RWPE2 (cell line): ENCODE results near the gene MGMT.

Experiments used
- ATAC-seq: fragments of 200-7000 bp; cut with Tn5 transposase; 3 replicates; pipeline ENCODE4 v1.9.1; 2021; ENCODE audit warnings: low read depth
- DNase-seq: peaks from one replicate; pipeline ENCODE4 v3.0.0-alpha.2; 2020; ENCODE audit warnings: low spot score
- H3K27ac ChIP-seq: fragments of 450-650 bp; 2 replicates; pipeline ENCODE4 v1.5.1; 2017; ENCODE audit warnings: mild to moderate bottlenecking; ENCODE audit not compliant: poor library complexity, severe bottlenecking
- H3K27me3 ChIP-seq: fragments of 250-450 bp; sonication (Bioruptor Pico); 2 replicates; pipeline ENCODE4 v1.5.1; 2021; ENCODE audit warnings: mild to moderate bottlenecking, moderate library complexity; ENCODE audit not compliant: insufficient read depth, poor library complexity, severe bottlenecking
- H3K36me3 ChIP-seq: fragments of 250-450 bp; sonication (Bioruptor Pico); 2 replicates; pipeline ENCODE4 v1.5.1; 2020; ENCODE audit warnings: low read depth, mild to moderate bottlenecking, moderate library complexity
- H3K4me1 ChIP-seq: fragments of 250-450 bp; sonication (Bioruptor Pico); 2 replicates; pipeline ENCODE4 v1.5.1; 2021; ENCODE audit warnings: mild to moderate bottlenecking, moderate library complexity; ENCODE audit not compliant: insufficient read depth, poor library complexity, severe bottlenecking
- H3K4me3 ChIP-seq: fragments of 250-450 bp; sonication (Bioruptor Pico); 2 replicates; pipeline ENCODE4 v1.5.1; 2021; ENCODE audit warnings: mild to moderate bottlenecking, moderate library complexity; ENCODE audit not compliant: severe bottlenecking
- H3K9me3 ChIP-seq: fragments of 250-450 bp; sonication (Bioruptor Pico); 2 replicates; pipeline ENCODE4 v1.5.1; 2021; ENCODE audit warnings: mild to moderate bottlenecking, moderate library complexity; ENCODE audit not compliant: severe bottlenecking
- TF ChIP-seq, protein P1 (sequence below): fragments of 450-650 bp; IDR thresholded peaks from one replicate; pipeline ENCODE4 v1.5.1; 2017; ENCODE audit warnings: mild to moderate bottlenecking, moderate library complexity; ENCODE audit not compliant: poor library complexity, severe bottlenecking

The MGMT gene

DNA sequence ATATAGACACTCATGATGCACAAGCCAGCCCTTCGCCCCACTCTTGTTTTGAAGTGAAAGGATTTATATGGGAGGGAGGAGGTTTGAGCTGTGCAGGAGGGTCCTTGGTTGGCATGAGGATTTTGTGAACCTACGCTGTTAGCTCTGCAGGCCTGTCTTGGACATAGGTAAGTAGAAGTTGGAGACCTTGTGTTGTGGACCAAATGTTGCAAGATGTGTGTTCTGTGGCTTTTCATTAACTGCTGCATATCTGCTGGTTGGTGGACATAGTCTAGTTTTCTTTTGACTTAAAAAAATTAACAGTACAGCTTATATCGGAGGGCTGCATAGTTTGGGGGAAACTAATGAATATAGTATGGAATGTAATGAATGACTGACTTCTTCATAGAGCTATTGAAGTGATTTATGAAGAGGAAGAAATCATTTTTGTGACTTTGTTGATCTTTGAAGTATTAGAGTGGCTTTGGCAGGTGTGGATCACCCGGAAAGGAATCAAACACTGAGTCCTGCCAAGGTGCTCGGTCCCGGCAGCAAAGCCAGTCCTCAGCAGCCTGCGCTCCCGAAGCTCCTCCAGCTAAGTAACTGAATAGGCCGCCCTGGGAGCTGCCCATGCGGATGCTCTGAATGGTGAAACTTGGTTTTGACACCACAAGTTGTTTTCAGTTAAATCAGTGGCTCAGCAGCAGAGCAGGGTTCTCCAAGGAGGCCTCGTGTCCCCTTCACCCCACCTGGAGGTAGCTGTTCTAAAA, 3.2 kb downstream of the MGMT start:
- no peak for ATAC-seq

DNA sequence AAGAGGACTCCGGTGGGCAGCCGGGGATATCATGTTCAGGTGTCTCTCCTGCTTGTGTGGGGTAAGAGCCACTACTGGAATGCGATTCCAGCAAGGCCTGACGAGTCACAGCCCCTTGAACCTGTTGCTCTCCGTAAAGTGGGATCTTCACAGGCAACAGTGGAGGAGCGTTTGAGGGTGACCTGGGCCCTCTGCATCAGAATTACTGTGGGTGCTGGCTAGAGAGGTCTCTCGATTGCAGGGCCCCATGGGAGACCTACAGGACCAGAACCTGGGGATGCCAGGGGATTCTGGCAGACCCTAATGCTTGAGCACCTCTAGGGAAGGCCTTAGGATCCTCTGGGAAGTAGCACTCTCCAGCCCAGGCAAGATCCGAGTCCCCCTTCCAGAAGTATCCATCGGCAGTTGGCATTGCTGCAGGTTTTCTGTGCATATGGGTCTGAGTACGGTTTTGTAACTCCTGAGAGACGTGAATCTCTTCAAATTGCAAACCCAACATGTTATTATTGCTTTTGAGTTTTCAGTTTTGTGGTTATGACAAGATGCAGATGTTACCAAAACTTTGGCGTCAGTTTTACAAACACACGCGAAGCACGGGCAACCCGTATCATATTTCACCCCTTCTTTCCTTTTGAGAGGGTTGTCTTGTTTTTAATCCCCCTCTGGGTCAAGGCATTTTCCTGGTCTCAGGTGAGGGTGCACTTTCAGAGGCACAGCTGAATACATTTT, 4.6 kb downstream of the MGMT start:
- no peak overlapping the region for H3K27ac ChIP-seq
- no peaks in the 10 kb centered on the region for H3K36me3 ChIP-seq
- DNase-seq (no peak), ATAC-seq (no peak)
- H3K4me3 ChIP-seq = no peak overlapping the region
- TF ChIP-seq, protein P1, sequence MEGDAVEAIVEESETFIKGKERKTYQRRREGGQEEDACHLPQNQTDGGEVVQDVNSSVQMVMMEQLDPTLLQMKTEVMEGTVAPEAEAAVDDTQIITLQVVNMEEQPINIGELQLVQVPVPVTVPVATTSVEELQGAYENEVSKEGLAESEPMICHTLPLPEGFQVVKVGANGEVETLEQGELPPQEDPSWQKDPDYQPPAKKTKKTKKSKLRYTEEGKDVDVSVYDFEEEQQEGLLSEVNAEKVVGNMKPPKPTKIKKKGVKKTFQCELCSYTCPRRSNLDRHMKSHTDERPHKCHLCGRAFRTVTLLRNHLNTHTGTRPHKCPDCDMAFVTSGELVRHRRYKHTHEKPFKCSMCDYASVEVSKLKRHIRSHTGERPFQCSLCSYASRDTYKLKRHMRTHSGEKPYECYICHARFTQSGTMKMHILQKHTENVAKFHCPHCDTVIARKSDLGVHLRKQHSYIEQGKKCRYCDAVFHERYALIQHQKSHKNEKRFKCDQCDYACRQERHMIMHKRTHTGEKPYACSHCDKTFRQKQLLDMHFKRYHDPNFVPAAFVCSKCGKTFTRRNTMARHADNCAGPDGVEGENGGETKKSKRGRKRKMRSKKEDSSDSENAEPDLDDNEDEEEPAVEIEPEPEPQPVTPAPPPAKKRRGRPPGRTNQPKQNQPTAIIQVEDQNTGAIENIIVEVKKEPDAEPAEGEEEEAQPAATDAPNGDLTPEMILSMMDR = no peak
- no peaks in the 10 kb centered on the region for H3K27me3 ChIP-seq
- H3K9me3 ChIP-seq = no peaks in the 10 kb centered on the region
- H3K4me1 ChIP-seq = no peaks in the 10 kb centered on the region

More for the DNA sequence above, 3.2 kb downstream of the MGMT start:
- Histone ChIP-seq H3K4me1 (no peaks in the 10 kb centered on the region), H3K27ac (no peak overlapping the region), H3K9me3 (no peaks in the 10 kb centered on the region), H3K27me3 (no peaks in the 10 kb centered on the region), H3K4me3 (no peak overlapping the region), H3K36me3 (no peaks in the 10 kb centered on the region)
- TF ChIP-seq, protein P1 = no peak
- DNase-seq = no peak

DNA sequence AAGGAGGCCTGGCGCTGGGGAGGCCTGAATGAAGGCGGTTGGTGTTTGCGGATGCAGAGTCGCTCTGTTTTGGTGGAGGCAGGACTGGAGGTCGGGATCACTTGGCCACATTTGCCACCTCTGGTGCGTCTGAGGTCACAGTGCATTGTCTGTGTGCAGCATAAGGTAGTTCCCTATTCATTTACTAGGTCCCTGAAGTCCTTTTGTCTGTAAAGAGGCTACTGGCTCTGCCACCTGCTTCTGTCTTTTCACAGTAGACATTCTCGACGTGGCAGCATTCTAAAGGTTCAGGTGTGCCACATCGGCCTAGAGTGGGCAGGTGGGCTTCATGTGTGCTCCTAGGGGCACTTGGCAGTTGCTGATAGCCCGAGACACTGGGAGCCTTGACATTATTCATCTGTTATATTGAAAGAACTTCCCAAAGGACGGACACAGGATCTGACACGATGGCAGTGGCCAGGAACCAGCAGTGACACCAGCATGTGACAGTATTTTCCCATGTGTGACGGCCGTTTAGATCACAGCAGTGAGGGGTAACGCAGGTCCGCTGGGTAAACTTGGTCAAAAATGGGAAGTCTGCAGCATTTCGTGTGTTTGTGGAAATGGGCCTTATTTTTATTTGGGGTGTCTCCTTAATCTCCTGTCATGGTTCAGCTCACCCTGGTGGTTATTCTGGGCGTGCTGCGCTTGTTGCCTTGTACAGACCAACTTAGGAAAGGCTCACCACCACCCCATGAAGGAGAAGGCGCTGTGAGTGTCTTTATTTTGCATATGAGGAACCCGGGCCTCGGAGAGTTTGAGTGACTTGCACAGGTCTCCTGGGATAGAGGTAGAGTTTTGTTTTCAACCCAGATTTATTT, 5.9 kb downstream of the MGMT start:
- no peaks in the 10 kb centered on the region for H3K27me3 ChIP-seq
- no peak for ATAC-seq
- H3K9me3 ChIP-seq = no peaks in the 10 kb centered on the region
- no peak for DNase-seq
- TF ChIP-seq, protein P1 = no peak
- H3K4me3 ChIP-seq = no peak overlapping the region
- no peak overlapping the region for H3K27ac ChIP-seq
- H3K36me3 ChIP-seq = no peaks in the 10 kb centered on the region
- H3K4me1 ChIP-seq = no peaks in the 10 kb centered on the region

DNA sequence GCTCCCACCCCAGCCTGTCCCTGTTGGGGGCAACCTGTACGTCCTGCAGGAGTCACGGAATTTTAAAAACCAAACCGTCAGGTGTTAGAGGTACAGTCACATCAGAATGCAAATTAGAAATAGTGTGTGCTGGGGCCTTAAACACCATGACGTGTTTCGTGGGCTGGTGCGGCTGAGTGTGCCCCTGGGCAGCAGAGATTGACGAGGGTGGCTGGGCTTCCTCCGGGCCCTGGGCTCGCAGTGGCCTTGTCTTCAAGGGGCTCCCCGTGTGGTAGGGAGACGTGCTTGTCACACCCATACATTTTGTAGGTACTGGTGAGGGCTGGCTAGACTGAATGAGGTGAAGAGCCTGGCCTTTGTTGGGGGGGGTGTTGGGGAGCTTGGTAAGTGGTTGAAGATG, 7.6 kb downstream of the MGMT start:
- Histone ChIP-seq H3K9me3 (no peaks in the 10 kb centered on the region), H3K4me1 (no peaks in the 10 kb centered on the region), H3K4me3 (no peak overlapping the region), H3K27me3 (no peaks in the 10 kb centered on the region), H3K27ac (no peak overlapping the region), H3K36me3 (no peaks in the 10 kb centered on the region)
- ATAC-seq (no peak), DNase-seq (no peak)
- TF ChIP-seq, protein P1 = no peak
